Head of caudate nucleus (tissue), 42 donors: ENCODE measurements around the gene MLLT10.

Experiments used
- DNase-seq, 42 donors: peaks; one replicate each; pipeline versions ENCODE4 v3.0.0 to v3.0.0-alpha.2; 2020 to 2021; ENCODE audit warnings: mixed read lengths in 7 of 42
- intact Hi-C: fragments of 100-400 bp; cut with DNase I; formaldehyde crosslinking; loops from one replicate; pipeline ENCODE4 v1.15.0; 2022

The MLLT10 gene

DNA sequence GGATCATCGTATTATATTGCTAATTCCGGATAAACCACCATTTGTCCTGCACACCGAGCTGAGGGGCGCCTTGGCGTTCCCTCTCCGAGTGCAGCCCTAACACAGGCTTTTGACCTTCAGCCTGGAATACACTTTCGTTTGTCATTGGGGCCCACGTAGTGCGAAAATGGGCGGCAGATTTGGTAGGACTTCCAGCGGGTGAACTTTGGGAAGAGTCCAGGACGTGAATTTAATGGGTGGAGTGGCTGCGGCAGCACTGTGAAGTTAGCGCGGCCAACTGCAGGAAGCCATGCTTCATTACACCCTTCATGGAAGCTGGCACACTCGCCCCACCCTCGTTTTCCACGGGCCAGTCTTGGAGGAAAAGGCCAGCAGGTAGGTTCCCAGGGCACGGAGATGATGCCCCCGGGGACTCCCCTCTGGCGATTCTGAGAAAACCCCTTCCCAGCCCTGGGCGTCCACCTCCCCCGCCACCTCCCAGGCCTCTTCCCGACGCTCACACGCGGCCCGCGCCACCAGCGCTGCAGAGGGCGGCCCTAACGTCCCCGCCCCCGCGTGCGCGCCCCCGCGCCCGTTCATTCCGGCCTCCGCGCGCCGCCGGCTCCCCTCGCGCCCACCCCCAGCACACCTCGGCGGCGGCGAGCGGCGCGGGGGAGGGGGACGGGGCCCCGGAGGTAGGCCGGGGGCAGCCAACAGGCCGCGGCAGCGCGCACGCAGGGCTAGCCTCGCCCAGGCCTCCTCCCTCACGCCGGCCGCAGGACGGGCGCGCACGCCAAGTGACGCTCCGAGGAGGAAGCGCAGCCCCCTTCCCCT, at the start of gene MLLT10:
Gene MLLT10 (plus strand): TSS at position 766 of the 813 bp plus-strand sequence. CDS start 413 bp downstream, outside the sequence.
- intact Hi-C loops: loop anchor here (2.0 to 10.0 kb wide), 2 partner anchors 39 to 191 kb away; no protein-coding TSS in a partner anchor
- peak; percentile 84 to 97 (median 92) for DNase-seq

DNA sequence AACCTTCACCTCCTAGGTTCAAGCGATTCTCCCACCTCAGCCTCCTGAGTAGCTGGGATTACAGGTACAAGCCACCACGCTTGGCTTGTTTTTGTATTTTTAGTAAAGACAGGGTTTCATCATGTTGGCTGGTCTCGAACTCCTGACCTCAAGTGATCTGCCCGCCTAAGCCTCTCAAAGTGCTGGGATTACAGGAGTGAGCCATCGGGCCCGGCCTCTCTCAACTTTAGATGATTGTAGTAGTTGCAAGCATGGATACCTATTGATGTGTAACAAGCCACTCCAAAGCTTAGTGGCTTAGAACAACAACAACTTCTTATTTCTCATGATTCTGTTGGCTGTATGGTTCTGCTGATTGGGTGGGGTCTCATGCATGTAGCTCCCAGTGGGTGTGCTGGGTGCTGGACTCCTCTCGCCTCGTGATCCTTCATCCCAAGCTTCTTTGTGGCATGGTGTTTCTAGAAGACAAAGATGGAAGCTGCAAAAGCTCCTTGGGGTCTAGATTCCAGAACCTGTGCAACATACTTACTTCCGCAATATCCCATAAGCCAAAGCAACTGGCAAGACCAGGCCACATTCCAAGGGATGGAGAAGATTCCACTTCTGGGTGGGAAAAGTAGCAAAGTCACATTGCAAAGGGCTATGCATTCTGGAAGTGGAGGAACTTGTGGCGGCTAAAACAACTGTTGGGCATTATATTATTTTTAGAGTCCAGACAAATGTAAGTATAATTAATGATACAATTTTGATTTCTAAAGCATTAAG, 46.4 kb upstream of the MLLT10 start:
- DNase-seq: peak in 1 of 42 donors; percentile 34
- intact Hi-C loops: no loop called here

GRCh38 chr10:21488246-21488956, 45.6 kb upstream of the MLLT10 start:
- intact Hi-C loops: no loop called here
- DNase-seq: no peak

GRCh38 chr10:21488957-21489446, 45.0 kb upstream of the MLLT10 start:
- intact Hi-C loops: no loop called here
- DNase-seq: peak in 1 of 42 donors; percentile 6

DNA sequence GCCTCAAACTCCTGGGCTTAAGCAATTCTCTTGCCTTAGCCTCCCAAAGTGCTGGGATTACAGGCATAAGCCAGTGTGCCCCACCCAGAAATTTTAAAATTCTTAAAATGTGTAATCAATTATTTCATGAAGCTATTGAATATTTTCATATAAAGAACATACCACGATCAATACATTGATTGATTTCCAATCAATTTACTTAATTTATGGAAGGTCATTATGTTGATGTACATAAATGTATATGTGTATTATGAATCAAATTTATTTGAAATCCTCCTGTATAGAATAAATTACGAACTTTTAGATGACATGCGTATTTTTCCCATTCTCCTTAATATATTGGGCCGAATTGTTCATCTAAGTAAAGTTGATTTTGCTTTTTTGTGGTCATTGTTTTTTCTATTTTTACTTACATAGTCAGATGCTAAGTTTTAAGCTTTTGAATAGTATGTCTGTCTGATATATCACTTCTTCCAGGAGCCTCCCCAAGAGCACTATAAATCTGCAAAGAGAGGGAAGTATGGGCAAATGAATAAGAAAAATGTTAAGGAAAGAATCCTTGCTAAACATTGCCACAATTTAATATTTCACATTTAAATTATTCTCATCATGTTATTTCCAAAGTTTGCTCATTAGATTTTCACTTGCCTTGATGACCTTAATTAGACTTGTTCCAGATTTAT, 43.9 kb upstream of the MLLT10 start:
- intact Hi-C loops: no loop called here
- no peak for DNase-seq

GRCh38 chr10:21490711-21491105, 43.3 kb upstream of the MLLT10 start:
- no peak for DNase-seq
- intact Hi-C loops: no loop called here

- no peak for DNase-seq
- intact Hi-C loops: no loop called here
Observed at GRCh38 chr10:21492421-21492820, 41.6 kb upstream of the MLLT10 start.

DNA sequence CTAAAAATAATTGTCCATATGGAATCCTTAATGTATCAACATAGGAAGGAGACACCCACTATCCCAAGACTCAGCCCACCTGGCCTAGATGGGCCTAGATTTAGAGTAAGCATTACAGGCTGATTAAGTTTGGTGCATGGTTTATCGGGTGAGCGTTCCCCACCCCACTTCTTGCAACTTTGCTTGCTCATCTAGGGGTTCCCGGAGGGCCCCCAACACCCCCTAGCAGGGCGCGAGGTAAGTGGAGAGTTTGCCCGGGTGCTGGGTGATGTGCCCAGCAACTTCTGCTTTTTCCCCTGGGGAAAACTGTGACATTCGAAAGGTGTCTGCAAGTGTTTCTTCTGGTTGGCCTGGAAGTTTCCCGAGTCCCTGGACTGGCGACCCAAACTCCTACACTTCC, 40.2 kb upstream of the MLLT10 start:
- intact Hi-C loops: loop anchor here (2.0 kb wide), 1 partner anchor 41 kb away; the partner anchor contains the start of gene MLLT10
- DNase-seq: no peak

DNA sequence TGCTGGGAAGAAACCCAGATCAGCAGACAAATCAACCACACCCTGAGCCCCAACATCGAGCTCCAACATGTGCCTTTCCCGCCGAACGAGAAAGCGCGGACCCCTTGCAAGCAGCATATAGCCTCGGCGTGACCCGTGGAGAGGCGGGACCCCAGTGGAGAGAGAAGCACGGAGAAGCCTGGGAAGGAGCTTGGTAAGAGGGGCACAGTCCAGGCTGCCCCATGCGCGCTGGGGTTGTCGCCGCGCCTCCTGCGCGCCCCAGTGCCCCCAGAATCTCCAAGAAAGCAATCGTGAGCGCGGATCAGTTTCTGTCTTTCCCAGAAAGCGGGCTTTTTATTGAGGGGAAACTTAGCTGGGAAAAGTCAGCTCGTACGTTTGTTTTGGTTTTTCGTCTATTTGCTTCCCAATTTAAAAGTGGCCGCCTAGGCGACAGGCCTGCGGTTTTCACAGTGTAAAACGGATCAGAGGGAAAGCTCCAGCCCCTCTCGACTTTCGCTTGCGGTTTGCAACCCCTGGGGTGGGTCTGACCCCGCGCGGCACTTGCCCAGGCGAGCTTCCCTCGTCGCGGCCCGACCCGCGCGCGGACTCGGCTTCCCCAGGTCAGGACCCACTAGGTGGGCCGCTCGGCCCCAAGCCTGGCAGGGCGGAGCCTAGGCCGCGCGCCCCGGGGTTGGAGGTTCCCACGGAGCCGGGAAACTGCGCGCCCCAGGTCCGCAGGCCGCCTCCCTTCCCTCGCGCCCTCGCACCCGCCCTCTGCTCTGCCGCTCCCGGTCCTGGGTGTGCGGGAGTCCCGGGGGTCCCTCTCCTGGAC, 39.6 kb upstream of the MLLT10 start:
- DNase-seq: peak in 27 of 42 donors; percentile 5 to 63 (median 40)
- intact Hi-C loops: loop anchor here (2.0 to 5.0 kb wide), 2 partner anchors 40 to 238 kb away; partner anchors contain the start of gene MLLT10

- peak in 8 of 42 donors; percentile 8 to 34 (median 24) for DNase-seq
- intact Hi-C loops: loop anchor here (2.0 to 5.0 kb wide), 2 partner anchors 40 to 237 kb away; partner anchors contain the start of gene MLLT10
Observed at GRCh38 chr10:21495002-21495751, 38.9 kb upstream of the MLLT10 start.

GRCh38 chr10:21495752-21496342, 38.2 kb upstream of the MLLT10 start:
- intact Hi-C loops: loop anchor here (2.0 to 5.0 kb wide), 2 partner anchors 39 to 236 kb away; partner anchors contain the start of gene MLLT10
- peak; percentile 79 to 96 (median 89) for DNase-seq

GRCh38 chr10:21496343-21497176, 37.5 kb upstream of the MLLT10 start:
- DNase-seq: peak in 41 of 42 donors; percentile 56 to 92 (median 79)
- intact Hi-C loops: loop anchor here (5.0 kb wide), 1 partner anchor 236 kb away; no protein-coding TSS in a partner anchor

DNA sequence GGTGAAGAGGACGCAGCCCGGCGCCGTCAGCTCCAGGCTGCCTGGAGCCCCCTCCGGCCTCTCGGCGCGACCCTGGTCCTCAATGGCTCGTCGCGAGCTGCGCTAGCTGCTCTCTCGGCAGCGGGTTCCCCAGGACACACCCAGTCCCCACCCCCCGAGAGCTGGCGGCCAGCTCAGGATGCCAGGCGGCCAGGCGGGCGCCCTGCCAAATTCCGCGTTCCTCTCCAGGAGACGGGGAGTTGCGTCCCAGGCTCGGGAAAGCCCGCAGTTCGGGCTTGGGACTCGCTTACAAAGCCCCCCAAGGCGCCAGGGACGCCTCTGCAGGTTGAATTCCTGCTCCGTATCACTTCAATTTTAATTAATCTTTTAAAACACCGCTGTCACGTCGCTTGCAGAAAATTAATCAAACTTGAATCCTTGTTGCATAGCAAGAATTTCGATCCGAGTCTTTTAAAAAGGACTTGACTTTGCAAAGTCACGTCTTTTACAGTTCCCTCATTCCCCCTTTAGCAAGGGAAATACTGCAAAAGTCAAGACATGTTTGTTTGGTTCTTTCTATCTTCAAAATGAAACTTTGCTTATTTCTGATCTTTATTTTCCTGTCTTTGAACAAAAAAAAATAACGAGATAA, 36.7 kb upstream of the MLLT10 start:
- intact Hi-C loops: loop anchor here (5.0 kb wide), 1 partner anchor 235 kb away; no protein-coding TSS in a partner anchor

DNA sequence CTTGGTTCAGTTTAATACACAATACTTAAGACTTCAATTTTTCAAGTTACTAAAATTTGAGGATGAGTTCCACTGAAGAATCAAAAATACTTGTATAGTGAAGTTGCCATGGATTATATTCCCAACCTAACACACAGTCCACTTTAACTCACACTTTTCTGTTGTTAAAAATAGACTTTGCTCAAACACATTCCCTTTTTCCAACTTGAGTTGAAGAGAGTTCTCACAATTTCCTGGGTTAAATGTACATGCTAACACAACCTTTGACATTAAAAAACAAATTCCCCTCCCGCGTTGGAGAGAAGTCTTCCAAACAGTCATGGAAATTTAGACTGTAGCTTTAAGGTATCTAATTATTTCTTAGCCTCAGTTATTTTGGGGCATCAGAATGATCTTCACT, 35.7 kb upstream of the MLLT10 start:
- intact Hi-C loops: loop anchor here (5.0 kb wide), 1 partner anchor 234 kb away; no protein-coding TSS in a partner anchor

More for the DNA sequence above, 36.7 kb upstream of the MLLT10 start:
- DNase-seq: peak in 41 of 42 donors; percentile 66 to 92 (median 84)

DNA sequence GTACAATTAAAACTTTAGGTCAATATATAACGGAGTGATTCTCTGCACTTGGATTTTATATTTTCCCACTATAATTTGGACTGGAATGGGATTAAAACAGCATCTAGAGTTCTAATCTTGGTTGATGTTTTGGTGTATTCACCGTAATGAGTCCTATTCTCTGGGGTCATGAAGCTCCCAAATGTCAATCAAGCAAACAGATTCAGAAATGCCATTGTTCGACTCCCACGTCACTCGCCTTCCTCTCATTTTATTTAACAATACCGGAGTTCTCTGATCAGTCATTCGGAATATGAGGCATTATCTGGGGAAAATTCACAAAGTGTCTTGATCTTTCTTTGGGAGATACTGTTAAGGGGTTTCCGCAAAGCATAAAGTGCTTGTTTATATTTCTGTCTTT, 35.0 kb upstream of the MLLT10 start:
- intact Hi-C loops: loop anchor here (5.0 kb wide), 1 partner anchor 233 kb away; no protein-coding TSS in a partner anchor
- DNase-seq: no peak

More for the DNA sequence above, 35.7 kb upstream of the MLLT10 start:
- no peak for DNase-seq
